ENCODE results near the gene SLC10A4.
"Not testable (repeated sequence)": the region's sequence is repeated elsewhere in the genome, so short reads cannot be mapped to it uniquely, and the experiment has no call there.

Gene SLC10A4

GRCh38 chr4:48450740-48451139, 32.4 kb upstream of the SLC10A4 start:
- no peaks in the 10 kb centered on the region for H3F3A ChIP-seq (ENCODE audit: insufficient read depth)
- TF ChIP-seq EZH2phosphoT487 (conservative IDR thresholded peaks at IDR 0.05; ENCODE audit: low read length) (no peak), CTCF (IDR thresholded peaks at IDR 0.05; ENCODE audit: insufficient read depth, low read length, poor library complexity, severe bottlenecking) (no peak)
- no peaks in the 10 kb centered on the region for H3K79me2 ChIP-seq (ENCODE audit: insufficient read depth, low read length)
- H3K9me2 ChIP-seq (replicated peaks; ENCODE audit: insufficient read depth, low read length): no peaks in the 10 kb centered on the region
- no peak overlapping the region for H3K9ac ChIP-seq (ENCODE audit: low read length)
- no peaks in the 10 kb centered on the region for H4K20me1 ChIP-seq (ENCODE audit: low read depth, low read length)
- no peaks in the 10 kb centered on the region for H3K9me3 ChIP-seq (ENCODE audit: insufficient read depth, low read length)
- no peak overlapping the region for H3K4me3 ChIP-seq (ENCODE audit: insufficient read depth, low read length, poor library complexity, severe bottlenecking)
- no peak overlapping the region for H3K27ac ChIP-seq (ENCODE audit: low read depth, low read length)
- H3K4me2 ChIP-seq (ENCODE audit: low read depth, low read length, poor library complexity, severe bottlenecking): no peak overlapping the region
- no peak overlapping the region for H2AFZ ChIP-seq (ENCODE audit: low read depth, low read length, severe bottlenecking)
- no peaks in the 10 kb centered on the region for H3K36me3 ChIP-seq (ENCODE audit: low read length)
- H3K27me3 ChIP-seq (ENCODE audit: low read length): no peaks in the 10 kb centered on the region

- not testable (repeated sequence) for H4K20me1 ChIP-seq (ENCODE audit: low read depth, low read length)
Measured at GRCh38 chr4:48451656-48452055, 31.5 kb upstream of the SLC10A4 start.

GRCh38 chr4:48454591-48454990, 28.6 kb upstream of the SLC10A4 start:
- TF ChIP-seq EZH2phosphoT487 (conservative IDR thresholded peaks at IDR 0.05; ENCODE audit: low read length): no peak
- no peak for TF ChIP-seq CTCF (IDR thresholded peaks at IDR 0.05; ENCODE audit: insufficient read depth, low read length, poor library complexity, severe bottlenecking)
- H3K4me3 ChIP-seq (ENCODE audit: insufficient read depth, low read length, poor library complexity, severe bottlenecking): no peak overlapping the region

More at GRCh38 chr4:48451656-48452055, 31.5 kb upstream of the SLC10A4 start:
- not testable (repeated sequence) for H3K9ac ChIP-seq (ENCODE audit: low read length); H3F3A ChIP-seq (ENCODE audit: insufficient read depth); H3K27ac ChIP-seq (ENCODE audit: low read depth, low read length); H3K4me2 ChIP-seq (ENCODE audit: low read depth, low read length, poor library complexity, severe bottlenecking); H3K4me3 ChIP-seq (ENCODE audit: insufficient read depth, low read length, poor library complexity, severe bottlenecking); H3K9me2 ChIP-seq (replicated peaks; ENCODE audit: insufficient read depth, low read length); H3K27me3 ChIP-seq (ENCODE audit: low read length); H3K79me2 ChIP-seq (ENCODE audit: insufficient read depth, low read length); H3K9me3 ChIP-seq (ENCODE audit: insufficient read depth, low read length); H3K36me3 ChIP-seq (ENCODE audit: low read length); H2AFZ ChIP-seq (ENCODE audit: low read depth, low read length, severe bottlenecking)

GRCh38 chr4:48461000-48461399, 22.1 kb upstream of the SLC10A4 start:
- Histone ChIP-seq H3K4me3 (ENCODE audit: insufficient read depth, low read length, poor library complexity, severe bottlenecking) (no peak overlapping the region), H3K27ac (ENCODE audit: low read depth, low read length) (no peak overlapping the region), H3K36me3 (ENCODE audit: low read length) (no peaks in the 10 kb centered on the region), H3K9ac (ENCODE audit: low read length) (no peak overlapping the region), H3K79me2 (ENCODE audit: insufficient read depth, low read length) (no peaks in the 10 kb centered on the region), H3K9me3 (ENCODE audit: insufficient read depth, low read length) (no peaks in the 10 kb centered on the region), H3F3A (ENCODE audit: insufficient read depth) (no peaks in the 10 kb centered on the region), H3K27me3 (ENCODE audit: low read length) (no peaks in the 10 kb centered on the region), H3K9me2 (replicated peaks; ENCODE audit: insufficient read depth, low read length) (no peaks in the 10 kb centered on the region), H4K20me1 (ENCODE audit: low read depth, low read length) (no peaks in the 10 kb centered on the region), H3K4me2 (ENCODE audit: low read depth, low read length, poor library complexity, severe bottlenecking) (no peak overlapping the region), H2AFZ (ENCODE audit: low read depth, low read length, severe bottlenecking) (no peak overlapping the region)
- no peak for TF ChIP-seq CTCF (IDR thresholded peaks at IDR 0.05; ENCODE audit: insufficient read depth, low read length, poor library complexity, severe bottlenecking)
- no peak for TF ChIP-seq EZH2phosphoT487 (conservative IDR thresholded peaks at IDR 0.05; ENCODE audit: low read length)

More at GRCh38 chr4:48454591-48454990, 28.6 kb upstream of the SLC10A4 start:
- no peaks in the 10 kb centered on the region for H3K27me3 ChIP-seq (ENCODE audit: low read length)
- H3K9ac ChIP-seq (ENCODE audit: low read length): no peak overlapping the region
- no peaks in the 10 kb centered on the region for H3F3A ChIP-seq (ENCODE audit: insufficient read depth)
- no peaks in the 10 kb centered on the region for H4K20me1 ChIP-seq (ENCODE audit: low read depth, low read length)
- H3K9me2 ChIP-seq (replicated peaks; ENCODE audit: insufficient read depth, low read length): no peaks in the 10 kb centered on the region
- H3K4me2 ChIP-seq (ENCODE audit: low read depth, low read length, poor library complexity, severe bottlenecking): no peak overlapping the region
- no peaks in the 10 kb centered on the region for H3K36me3 ChIP-seq (ENCODE audit: low read length)
- H3K79me2 ChIP-seq (ENCODE audit: insufficient read depth, low read length): no peaks in the 10 kb centered on the region
- H2AFZ ChIP-seq (ENCODE audit: low read depth, low read length, severe bottlenecking): no peak overlapping the region
- H3K27ac ChIP-seq (ENCODE audit: low read depth, low read length): no peak overlapping the region
- H3K9me3 ChIP-seq (ENCODE audit: insufficient read depth, low read length): no peaks in the 10 kb centered on the region

Measured in SU-DHL-6 (cell line).